Muscle layer of duodenum (tissue), 2 donors: ENCODE measurements around the gene NRAP.

ENCODE experiments used
- H3K27ac ChIP-seq: one replicate; pipeline ENCODE4 v1.7.0; 2013; ENCODE audit warnings: mild to moderate bottlenecking, low read length
- H3K27me3 ChIP-seq: one replicate; pipeline ENCODE4 v1.7.0; 2013; ENCODE audit warnings: low read depth, mild to moderate bottlenecking, control low read depth, low read length
- H3K36me3 ChIP-seq, 2 donors: one replicate each; pipeline ENCODE4 v1.7.0; 2013; ENCODE audit warnings: low read length in 2 of 2, control low read depth in 1 of 2, mild to moderate bottlenecking in 1 of 2; ENCODE audit not compliant: insufficient read depth in 2 of 2, control insufficient read depth in 1 of 2
- H3K4me1 ChIP-seq, 2 donors: one replicate each; pipeline ENCODE4 v1.7.0; 2013; ENCODE audit warnings: low read length in 2 of 2, mild to moderate bottlenecking in 2 of 2, control low read depth in 1 of 2, moderate library complexity in 1 of 2; ENCODE audit not compliant: insufficient read depth in 2 of 2, control insufficient read depth in 1 of 2
- H3K4me3 ChIP-seq, 2 donors: one replicate each; pipeline ENCODE4 v1.7.0; 2013; ENCODE audit warnings: low read length in 2 of 2, low read depth in 1 of 2, mild to moderate bottlenecking in 1 of 2
- H3K9me3 ChIP-seq, 2 donors: one replicate each; pipeline ENCODE4 v1.7.0; 2013; ENCODE audit warnings: low read length in 2 of 2, control low read depth in 1 of 2, mild to moderate bottlenecking in 1 of 2; ENCODE audit not compliant: control insufficient read depth in 1 of 2
- donor health status: healthy.

NRAP gene

DNA sequence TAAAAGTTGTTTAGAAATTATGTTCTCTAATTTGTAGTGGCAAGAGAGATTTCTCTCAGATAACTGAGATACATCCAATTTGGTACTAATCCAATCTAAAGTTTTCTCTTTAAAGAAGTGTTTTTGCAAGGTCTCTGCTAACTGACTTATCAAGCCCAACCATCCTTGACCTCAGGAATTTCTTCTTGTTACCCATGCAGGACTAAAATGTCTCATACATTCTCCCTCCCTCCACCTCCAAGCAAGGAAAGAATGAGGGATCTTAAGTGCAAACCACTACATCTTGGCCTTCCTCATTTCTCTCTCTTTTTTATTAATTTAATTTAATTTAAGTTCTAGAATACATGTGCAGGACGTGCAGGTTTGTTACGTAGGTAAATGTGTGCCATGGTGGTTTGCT is 12.8 kb downstream of the NRAP start:
- no peaks in the 10 kb centered on the region for H3K36me3 ChIP-seq

DNA sequence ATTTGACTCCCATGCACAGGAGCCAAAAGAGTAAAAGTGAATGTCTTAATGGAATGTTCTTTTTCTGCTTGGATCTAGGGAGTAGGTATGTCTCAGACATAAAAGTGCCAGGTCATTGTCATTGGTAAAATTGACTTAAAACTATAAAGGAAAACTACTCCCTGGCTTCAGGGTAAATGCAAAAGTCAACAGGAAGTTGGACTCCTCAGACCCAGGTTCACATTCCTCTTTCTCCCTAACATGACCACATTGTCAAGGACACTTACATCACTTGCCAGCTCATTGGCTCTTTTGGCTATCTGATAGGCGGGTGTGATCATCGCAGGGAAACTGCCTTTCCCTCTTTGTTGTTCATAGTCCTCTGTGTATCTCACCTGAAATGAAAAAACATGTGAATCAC is 13.7 kb downstream of the NRAP start:
- Histone ChIP-seq H3K9me3 (no peaks in the 10 kb centered on the region), H3K4me1 (no peaks in the 10 kb centered on the region), H3K4me3 (no peak overlapping the region), H3K27me3 (no peaks in the 10 kb centered on the region), H3K27ac (no peak overlapping the region), H3K36me3 (no peaks in the 10 kb centered on the region)

More for the DNA sequence above, 12.8 kb downstream of the NRAP start:
- Histone ChIP-seq H3K4me1 (no peaks in the 10 kb centered on the region), H3K9me3 (no peaks in the 10 kb centered on the region), H3K4me3 (no peak overlapping the region), H3K27me3 (no peaks in the 10 kb centered on the region), H3K27ac (no peak overlapping the region)

DNA sequence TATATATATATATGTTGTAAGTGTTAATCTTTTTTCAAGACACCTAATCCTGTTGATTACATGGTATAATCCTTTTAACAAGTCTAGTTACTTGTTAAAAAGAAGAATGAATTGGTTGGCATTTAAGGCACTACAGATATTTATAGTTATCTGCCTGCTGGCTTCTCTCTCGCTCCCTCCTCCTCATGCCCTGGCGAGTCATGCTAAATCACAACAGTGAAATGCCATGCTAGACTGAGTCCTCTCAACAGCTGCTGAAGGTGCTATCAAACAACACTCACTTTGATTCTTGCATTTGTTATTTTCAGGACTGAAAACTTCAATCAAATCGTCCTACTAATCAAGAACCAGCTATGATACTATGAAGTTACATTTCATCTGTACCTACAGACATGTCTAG is 15.4 kb downstream of the NRAP start:
- no peak overlapping the region for H3K27ac ChIP-seq
- H3K4me1 ChIP-seq = peaks cover 0 to 6% of the 10 kb centered on the region in 2 donors
- H3K27me3 ChIP-seq = no peaks in the 10 kb centered on the region
- no peak overlapping the region for H3K4me3 ChIP-seq
- H3K36me3 ChIP-seq = no peaks in the 10 kb centered on the region
- no peaks in the 10 kb centered on the region for H3K9me3 ChIP-seq

DNA sequence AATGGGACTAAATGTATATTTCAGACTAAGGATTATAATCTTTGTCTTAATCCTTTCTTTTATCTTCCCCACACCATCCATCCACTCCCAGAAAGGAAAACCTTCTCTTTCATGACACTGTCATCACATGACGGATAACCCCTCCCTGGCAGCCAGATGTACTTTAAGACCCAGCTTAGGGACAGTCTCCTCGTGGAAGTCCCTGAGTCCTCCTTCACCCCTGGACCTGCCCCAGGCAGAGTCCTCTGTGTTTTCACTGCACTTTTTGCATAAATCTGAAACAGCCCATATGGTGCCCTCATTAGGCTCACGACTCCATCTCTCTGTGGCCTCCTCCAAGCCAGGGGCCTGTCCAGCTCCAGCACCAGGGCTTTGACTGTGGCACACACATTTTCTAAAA is 16.0 kb downstream of the NRAP start:
- Histone ChIP-seq H3K9me3 (no peaks in the 10 kb centered on the region), H3K36me3 (no peaks in the 10 kb centered on the region), H3K27me3 (no peaks in the 10 kb centered on the region), H3K27ac (no peak overlapping the region), H3K4me3 (no peak overlapping the region), H3K4me1 (peaks cover 0 to 6% of the 10 kb centered on the region in 2 donors)

DNA sequence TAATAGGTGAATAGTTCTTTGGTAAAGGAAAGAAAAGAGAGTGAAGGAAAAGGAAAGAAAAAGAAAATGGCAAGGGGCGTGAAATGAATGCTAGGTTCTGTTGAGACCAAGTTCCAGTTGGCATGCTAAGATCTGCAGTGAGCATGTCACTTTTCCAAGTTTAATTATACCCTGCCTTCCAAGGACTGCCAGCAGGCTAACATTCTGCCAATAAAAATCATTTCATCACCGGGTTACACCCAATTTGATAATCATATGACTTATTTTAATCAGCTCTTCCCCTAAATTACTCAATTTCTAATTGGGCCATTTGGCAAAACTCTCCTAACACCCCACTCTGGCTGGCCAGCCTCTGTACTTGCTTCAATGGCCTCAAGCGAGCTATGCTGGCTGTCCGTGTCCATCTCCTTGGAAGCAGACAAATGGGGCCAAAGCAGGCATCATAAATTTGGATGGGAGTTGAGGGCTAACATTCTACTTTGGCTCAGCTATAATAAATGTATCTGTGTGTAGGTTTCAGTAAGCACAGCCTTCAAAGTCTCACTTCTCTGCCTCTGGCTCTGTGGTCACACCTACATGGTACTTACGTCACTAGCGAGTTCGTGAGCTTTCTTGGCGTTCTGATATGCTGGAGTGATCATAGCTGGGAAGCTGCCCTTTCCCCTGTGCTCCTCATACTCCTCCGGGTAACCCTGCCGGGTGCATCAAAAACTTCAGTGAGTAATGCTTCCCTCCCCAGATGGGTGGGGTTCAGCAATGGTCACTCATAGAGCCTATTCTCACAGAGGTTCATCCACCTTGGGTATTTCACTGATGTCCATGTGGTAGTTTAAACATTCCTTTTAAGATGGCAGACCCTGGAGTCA is 17.3 kb downstream of the NRAP start:
- Histone ChIP-seq H3K9me3 (no peaks in the 10 kb centered on the region), H3K4me1 (peaks cover 0 to 6% of the 10 kb centered on the region in 2 donors), H3K4me3 (no peak overlapping the region), H3K36me3 (no peaks in the 10 kb centered on the region), H3K27me3 (no peaks in the 10 kb centered on the region), H3K27ac (no peak overlapping the region)

DNA sequence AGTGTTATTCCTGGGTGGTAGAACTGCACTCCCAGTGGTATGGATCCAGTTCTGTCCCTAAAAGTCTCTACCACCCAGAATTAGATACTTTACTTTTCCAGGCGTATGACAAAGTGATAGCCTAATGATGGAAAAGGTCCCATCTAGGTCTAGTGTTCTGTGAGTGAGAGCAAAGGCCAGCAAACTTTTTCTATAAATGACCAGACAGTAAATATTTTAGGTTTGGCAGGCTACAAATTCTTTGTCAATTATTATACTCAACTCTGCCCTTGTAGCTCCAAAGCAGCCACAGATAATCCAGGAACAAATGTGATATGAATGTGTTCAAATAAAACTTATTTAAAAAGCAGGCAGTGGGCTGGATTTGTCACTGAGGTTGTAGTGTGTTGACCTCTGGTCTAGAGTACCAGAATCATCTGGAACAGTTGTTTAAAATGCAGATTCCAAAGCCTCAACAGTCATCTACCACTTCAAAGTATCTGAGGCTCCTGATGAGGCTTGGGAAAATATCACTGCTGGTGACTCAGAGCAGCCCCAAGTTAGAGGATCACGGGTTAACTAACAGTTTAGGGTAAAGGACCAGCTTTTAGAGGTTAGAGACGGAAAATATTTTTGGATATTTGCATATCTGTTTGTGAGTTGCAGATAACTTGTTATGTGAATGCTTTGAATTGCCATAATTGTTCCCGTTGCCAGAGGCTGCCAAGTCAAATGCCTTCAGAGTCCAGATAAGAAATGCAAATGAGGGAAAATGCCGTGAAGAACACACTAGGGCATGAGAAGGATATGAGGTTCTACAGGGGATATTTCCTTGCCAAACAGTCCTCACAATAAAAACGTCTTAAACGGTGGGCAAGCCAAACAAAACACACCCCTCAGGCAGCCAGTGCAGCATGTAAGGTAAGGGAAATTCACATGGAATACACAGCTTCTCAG is 19.4 kb downstream of the NRAP start:
- H3K27me3 ChIP-seq = no peaks in the 10 kb centered on the region
- peaks cover 0 to 6% of the 10 kb centered on the region in 2 donors for H3K4me1 ChIP-seq
- no peaks in the 10 kb centered on the region for H3K9me3 ChIP-seq
- H3K36me3 ChIP-seq = no peaks in the 10 kb centered on the region
- H3K27ac ChIP-seq = no peak overlapping the region
- no peak overlapping the region for H3K4me3 ChIP-seq

DNA sequence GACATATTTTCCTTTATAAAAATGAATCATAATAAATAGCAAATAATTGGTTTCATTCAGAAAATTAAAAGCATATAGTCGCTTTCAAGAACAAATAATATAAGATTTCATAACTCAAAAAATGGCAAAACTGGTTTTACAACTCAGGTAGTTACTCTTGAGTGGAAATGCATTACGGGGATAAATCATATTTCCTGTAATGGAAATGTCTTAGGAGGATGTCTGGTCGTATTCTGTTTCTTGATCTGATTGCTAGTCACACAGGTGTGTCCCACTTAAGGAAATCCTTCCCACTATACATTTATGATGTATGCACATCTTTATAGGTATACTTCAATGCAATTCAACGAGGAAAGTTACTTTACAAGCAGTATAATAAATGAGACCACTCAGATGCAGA is 20.7 kb downstream of the NRAP start:
- no peak overlapping the region for H3K27ac ChIP-seq
- no peaks in the 10 kb centered on the region for H3K36me3 ChIP-seq
- peaks cover 0 to 6% of the 10 kb centered on the region in 2 donors for H3K4me1 ChIP-seq

DNA sequence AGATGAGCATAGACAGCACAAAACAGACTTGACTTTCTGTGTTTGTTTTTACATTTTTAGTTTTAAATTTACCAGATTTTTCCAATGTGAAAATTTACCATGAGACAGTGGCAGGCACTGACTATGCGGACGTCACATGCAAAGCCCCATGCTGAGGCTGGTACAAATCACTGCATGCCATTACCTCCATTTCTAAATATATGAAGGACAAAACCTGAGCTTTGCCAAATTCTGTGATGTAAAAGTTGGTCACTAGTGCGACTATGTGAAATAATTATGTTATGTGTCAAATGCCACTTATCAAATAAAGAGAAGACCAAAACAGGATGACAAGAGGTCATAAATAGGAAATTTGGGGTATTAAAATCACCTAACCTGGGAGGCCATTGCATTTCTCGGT is 22.1 kb downstream of the NRAP start:
- H3K27ac ChIP-seq = no peak overlapping the region
- no peaks in the 10 kb centered on the region for H3K27me3 ChIP-seq
- peaks cover 0 to 6% of the 10 kb centered on the region in 2 donors for H3K4me1 ChIP-seq
- no peak overlapping the region for H3K4me3 ChIP-seq
- no peaks in the 10 kb centered on the region for H3K9me3 ChIP-seq
- no peaks in the 10 kb centered on the region for H3K36me3 ChIP-seq

More for the DNA sequence above, 20.7 kb downstream of the NRAP start:
- Histone ChIP-seq H3K27me3 (no peaks in the 10 kb centered on the region), H3K4me3 (no peak overlapping the region), H3K9me3 (no peaks in the 10 kb centered on the region)

DNA sequence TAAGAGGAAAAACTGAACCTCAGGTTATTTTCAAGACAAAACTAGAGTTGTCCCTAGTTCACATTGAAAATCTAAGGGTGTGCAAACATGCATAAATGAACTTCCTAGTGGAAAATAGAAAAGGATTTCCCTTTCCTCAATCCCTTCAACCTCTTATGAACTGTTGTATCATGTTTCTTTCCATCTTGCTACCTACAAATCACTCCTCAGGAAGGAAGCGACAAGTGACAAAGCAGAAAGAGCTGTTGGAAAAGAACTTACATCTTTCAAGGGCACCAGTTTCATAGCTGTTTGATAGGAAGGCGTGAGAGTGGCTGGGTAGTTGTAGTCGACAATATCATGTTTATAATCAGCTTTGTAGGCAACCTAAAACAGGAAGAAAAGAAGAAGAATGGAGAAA is 23.9 kb downstream of the NRAP start:
- H3K9me3 ChIP-seq = no peaks in the 10 kb centered on the region
- H3K36me3 ChIP-seq = no peaks in the 10 kb centered on the region
- peaks cover 0 to 6% of the 10 kb centered on the region in 2 donors for H3K4me1 ChIP-seq
- H3K27ac ChIP-seq = no peak overlapping the region
- H3K4me3 ChIP-seq = no peak overlapping the region
- H3K27me3 ChIP-seq = no peaks in the 10 kb centered on the region

DNA sequence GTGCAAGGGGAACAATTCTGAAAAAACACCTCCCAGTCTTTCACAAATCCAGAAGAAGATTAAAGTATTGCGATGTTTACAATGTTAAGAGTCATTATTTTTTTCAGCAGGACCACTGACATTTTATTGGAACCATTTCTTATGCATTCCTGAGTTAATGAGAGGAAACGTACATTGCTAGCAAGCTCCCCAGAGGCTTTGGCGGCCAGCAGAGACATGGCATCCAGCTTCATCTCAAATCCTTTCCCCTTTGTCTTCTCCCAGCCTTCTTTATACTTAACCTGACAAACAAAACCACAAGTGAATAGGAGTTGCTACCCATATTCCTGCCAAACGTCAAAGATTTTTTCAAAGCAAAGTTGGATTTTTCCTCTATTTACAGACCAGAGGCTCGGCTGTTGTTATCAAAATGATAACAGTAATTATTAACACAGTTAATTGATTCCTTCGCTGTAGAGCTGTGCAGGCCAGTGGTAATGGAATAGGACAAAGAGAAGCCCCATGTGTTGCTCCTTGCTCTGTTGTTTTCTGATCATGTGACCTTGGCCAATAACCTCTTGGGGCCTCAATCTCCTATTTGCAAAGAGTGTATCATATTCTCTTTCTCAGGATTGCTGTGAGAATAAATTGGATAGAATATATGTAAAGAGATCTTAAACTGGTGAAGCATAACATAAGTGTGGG is 32.0 kb downstream of the NRAP start:
- Histone ChIP-seq H3K27ac (no peak overlapping the region), H3K9me3 (no peaks in the 10 kb centered on the region), H3K36me3 (no peaks in the 10 kb centered on the region), H3K4me1 (peaks cover 0 to under 1% of the 10 kb centered on the region in 2 donors), H3K27me3 (no peaks in the 10 kb centered on the region), H3K4me3 (no peak overlapping the region)
